H1 (cell line): ENCODE measurements around the gene ELOVL2. TPM values are rescaled to one million over a fixed set of nuclear protein-coding genes. Genes with fewer than 3 reads are reported as not detected.

ENCODE experiments used
- CHD2 ChIP-seq: IDR thresholded peaks from 2 replicates; pipeline ENCODE4 v1.6.1; 2012; ENCODE audit warnings: low read length, improper control_type of control experiment
- EP300 ChIP-seq, 2 experiments: IDR thresholded peaks; 1 replicate in 1 of 2; 2 replicates in 1 of 2; pipeline ENCODE4 v1.6.1; 2011 to 2012; ENCODE audit warnings: low read depth in 2 of 2, low read length in 2 of 2, mild to moderate bottlenecking in 2 of 2, borderline replicate concordance in 1 of 2, inconsistent platforms in 1 of 2, moderate library complexity in 1 of 2
- HDAC6 ChIP-seq: IDR thresholded peaks from one replicate; pipeline ENCODE4 v1.7.1; 2012; ENCODE audit warnings: low read depth, mild to moderate bottlenecking, inconsistent platforms, low read length, moderate library complexity
- JUND ChIP-seq: IDR thresholded peaks from 2 replicates; pipeline ENCODE4 v1.6.1; 2011; ENCODE audit warnings: mild to moderate bottlenecking, improper control_type of control experiment, low read length
- MAFK ChIP-seq: IDR thresholded peaks from 2 replicates; pipeline ENCODE4 v1.6.1; 2012; ENCODE audit warnings: low read depth, mild to moderate bottlenecking, improper control_type of control experiment, low read length
- RXRA ChIP-seq: IDR thresholded peaks from 2 replicates; pipeline ENCODE4 v1.6.1; 2011; ENCODE audit warnings: low read depth, mild to moderate bottlenecking, low read length, moderate library complexity; ENCODE audit not compliant: insufficient read depth
- polyA plus RNA-seq, 7 experiments: library from polyadenylated mRNA; depleted of rRNA in 3 of 7; stranded (reverse) in 5 of 7; unstranded in 2 of 7; fragments of >200 nt in 5 of 7; fragments of 200-250 nt in 2 of 7; gene quantifications; 1 replicate in 5 of 7; 2 replicates in 1 of 7; 4 replicates in 1 of 7; pipeline versions ENCODE4 v1.2.1 to v1.2.3, GENCODE V29; 2011 to 2013; ENCODE audit warnings: missing spikeins in 2 of 7, mixed read lengths in 2 of 7
- total RNA-seq: library from RNA; stranded (reverse); fragmentation: NEBNext Ultra II Directional; extraction: Animal tissue kit (Norgen Biotek cat#: 25700); gene quantifications from 2 replicates; pipeline ENCODE4 v1.2.1, GENCODE V29; 2021

ELOVL2 gene
- total and polyA plus RNA-seq, 2 of the 8 experiments (the other 6 are each of a cell fraction or from before 2014, with no cell fraction given) = 0.42 to 0.89 TPM

DNA sequence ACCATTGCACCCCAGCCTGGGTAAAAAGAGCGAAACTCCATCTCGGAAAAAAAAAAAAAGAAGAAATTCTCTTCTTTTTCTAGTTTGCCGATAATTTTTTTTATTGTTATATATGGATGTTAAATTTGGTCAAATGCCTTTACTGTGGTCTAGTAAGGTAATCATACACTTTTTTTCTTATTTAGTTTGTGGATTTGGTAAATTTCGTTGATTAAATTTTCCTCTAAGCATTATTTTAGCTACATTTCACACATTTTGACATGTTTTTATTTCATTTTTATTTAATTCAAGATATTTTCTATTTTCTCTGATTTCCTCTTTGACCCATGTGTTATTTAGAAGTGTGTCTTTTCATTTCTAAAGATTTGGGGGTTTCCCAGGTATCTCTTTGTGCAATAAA lies 18.0 kb upstream of the ELOVL2 start (continued):
- no peak for TF ChIP-seq EP300 (IDR thresholded peaks at IDR 0.05; ENCODE audit: borderline replicate concordance in 1 of 2, low read depth in 2 of 2, low read length in 2 of 2)
- no peak for TF ChIP-seq CHD2
- no peak for TF ChIP-seq JUND
- TF ChIP-seq HDAC6 = no peak
- TF ChIP-seq MAFK = no peak
- TF ChIP-seq RXRA = no peak
